Tibial nerve (tissue), 4 donors: ENCODE measurements around the gene FXYD1. TPM values are rescaled to one million over a fixed set of nuclear protein-coding genes. Genes with fewer than 3 reads are reported as not detected.

Source experiments
- DNase-seq, 2 donors: peaks; one replicate each; pipeline ENCODE4 v3.0.0-alpha.2; 2019; ENCODE audit warnings: low spot score in 2 of 2
- H3K27ac ChIP-seq, 4 donors: fragments of 200-600 bp; sonication (generic) in 3 of 4; one replicate each; pipeline ENCODE4 v1.5.1; 2017 to 2019; ENCODE audit warnings: mild to moderate bottlenecking in 1 of 4
- H3K27me3 ChIP-seq, 2 donors: fragments of 200-600 bp; sonication (generic) in 1 of 2; one replicate each; pipeline versions ENCODE4 v1.5.1 to v1.6.0; 2017 to 2019
- H3K36me3 ChIP-seq, 3 donors: fragments of 200-600 bp; sonication (generic); one replicate each; pipeline ENCODE4 v1.5.1; 2018 to 2019
- H3K4me1 ChIP-seq, 4 donors: fragments of 200-600 bp; sonication (generic) in 3 of 4; one replicate each; pipeline ENCODE4 v1.5.1; 2017 to 2019
- H3K4me3 ChIP-seq, 4 donors: fragments of 200-600 bp; sonication (generic) in 3 of 4; one replicate each; pipeline ENCODE4 v1.5.1; 2017 to 2019; ENCODE audit warnings: mild to moderate bottlenecking in 1 of 4, moderate library complexity in 1 of 4
- H3K9me3 ChIP-seq, 4 donors: fragments of 200-600 bp; sonication (generic) in 3 of 4; one replicate each; pipeline ENCODE4 v1.5.1; 2017 to 2019
- CTCF ChIP-seq, 5 experiments: fragments of 200-600 bp in 3 of 5; fragments of 450-650 bp in 2 of 5; sonication (generic) in 3 of 5; IDR thresholded peaks; one replicate each; pipeline ENCODE4 v1.5.1; 2016 to 2019; ENCODE audit warnings: antibody characterized with exemption in 5 of 5, mild to moderate bottlenecking in 3 of 5, moderate library complexity in 2 of 5
- EP300 ChIP-seq, 2 donors: sonication (generic); formaldehyde crosslinking; IDR thresholded peaks; one replicate each; pipeline ENCODE4 v1.6.1; 2017; ENCODE audit warnings: antibody characterized with exemption in 2 of 2, mild to moderate bottlenecking in 1 of 2
- POLR2A ChIP-seq, 2 donors: fragments of 450-650 bp; IDR thresholded peaks; one replicate each; pipeline ENCODE4 v1.6.1; 2017; ENCODE audit warnings: antibody characterized with exemption in 2 of 2, mild to moderate bottlenecking in 2 of 2, moderate library complexity in 2 of 2
- WGBS, 2 donors: methylation state at CpG; one replicate each; pipeline ENCODE4 v1.1.5; 2018; 5-methylcytosine and 5-hydroxymethylcytosine counted together
- total RNA-seq, 4 donors: library from RNA; depleted of rRNA; stranded (reverse); fragments of >200 nt; gene quantifications; one replicate each; pipeline ENCODE4 v1.1.0, GENCODE V29; 2016

FXYD1 gene
- total RNA-seq, 4 donors from 2014 or later, result 72.9 to 193 (median 84.9) TPM

DNA sequence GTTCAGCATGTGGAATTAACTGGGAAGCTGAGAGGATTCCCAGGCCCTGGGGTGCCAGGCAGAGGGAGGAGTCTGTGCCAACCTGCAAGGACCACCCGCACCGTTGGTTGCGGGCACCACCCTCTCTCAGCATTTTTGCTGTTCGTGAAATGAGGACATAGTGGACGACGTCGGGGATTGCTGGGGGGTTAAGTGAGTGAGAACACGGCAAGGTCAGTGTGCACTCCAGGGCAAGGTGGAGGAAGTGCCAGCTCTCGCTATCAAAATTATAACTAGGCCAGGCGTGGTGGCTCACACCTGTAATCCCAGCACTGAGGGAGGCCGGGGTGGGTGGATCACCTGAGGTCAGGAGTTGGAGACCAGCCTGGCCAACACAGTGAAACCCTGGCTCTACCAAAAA is 20.8 kb upstream of the FXYD1 start:
- H3K27ac ChIP-seq, result peak overlapping the region; percentile 82 to 99 (median 90)
- DNase-seq, result no peak

GRCh38 chr19:35118268-35119020 is 20.2 kb upstream of the FXYD1 start:
- 54 to 60% methylated on average over 8 to 13 of the region's 13 CpGs for WGBS, 2 donors

More for the DNA sequence above, 20.8 kb upstream of the FXYD1 start:
- WGBS, 2 donors, result 50 to 60% methylated on average over 11 of the region's 11 CpGs
- Histone ChIP-seq H3K36me3 (no peaks in the 10 kb centered on the region), H3K27me3 (no peaks in the 10 kb centered on the region), H3K4me1 (peaks cover 0 to 98% (median 41%) of the 10 kb centered on the region in 4 donors), H3K9me3 (no peaks in the 10 kb centered on the region), H3K4me3 (no peak overlapping the region)
- TF ChIP-seq POLR2A (IDR thresholded peaks at IDR 0.05), result no peak
- TF ChIP-seq CTCF (IDR thresholded peaks at IDR 0.05), result no peak
- no peak for TF ChIP-seq EP300 (IDR thresholded peaks at IDR 0.05)

DNA sequence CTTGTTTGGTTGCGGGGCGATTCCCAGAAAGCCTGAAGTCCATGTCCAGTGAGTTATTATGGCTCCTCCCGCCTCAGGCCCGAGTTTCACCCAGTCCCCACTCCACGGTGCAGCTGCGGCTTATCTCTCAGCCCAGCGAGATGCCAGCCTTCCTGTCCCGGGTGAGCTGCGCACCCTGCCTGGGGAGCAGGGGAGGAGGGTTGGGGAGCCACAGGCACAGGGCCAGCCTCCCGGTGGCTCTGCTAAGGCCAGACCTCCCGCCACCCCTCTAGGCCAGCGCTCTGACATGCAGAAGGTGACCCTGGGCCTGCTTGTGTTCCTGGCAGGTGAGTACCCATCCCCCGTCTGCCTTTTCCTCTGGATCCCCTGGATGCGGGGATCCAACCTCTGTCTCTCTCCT is 19.5 kb upstream of the FXYD1 start:
- TF ChIP-seq POLR2A (IDR thresholded peaks at IDR 0.05) (no peak), CTCF (IDR thresholded peaks at IDR 0.05) (no peak), EP300 (IDR thresholded peaks at IDR 0.05) (no peak)
- H3K27ac ChIP-seq, result peak overlapping the region; percentile 82 to 99 (median 90)
- no peaks in the 10 kb centered on the region for H3K27me3 ChIP-seq
- no peaks in the 10 kb centered on the region for H3K9me3 ChIP-seq
- WGBS, 2 donors, result 74% methylated on average over 12 to 14 of the region's 14 CpGs
- no peak overlapping the region for H3K4me3 ChIP-seq
- H3K4me1 ChIP-seq, result peaks cover 0 to 99% (median 53%) of the 10 kb centered on the region in 4 donors
- DNase-seq, result no peak
- no peaks in the 10 kb centered on the region for H3K36me3 ChIP-seq

More at GRCh38 chr19:35118268-35119020, 20.2 kb upstream of the FXYD1 start:
- Histone ChIP-seq H3K27me3 (no peaks in the 10 kb centered on the region), H3K27ac (peak overlapping the region; percentile 82 to 99 (median 90)), H3K9me3 (no peaks in the 10 kb centered on the region), H3K4me3 (no peak overlapping the region), H3K4me1 (peaks cover 0 to 99% (median 47%) of the 10 kb centered on the region in 4 donors), H3K36me3 (no peaks in the 10 kb centered on the region)
- DNase-seq, result no peak
- TF ChIP-seq EP300 (IDR thresholded peaks at IDR 0.05), result no peak
- no peak for TF ChIP-seq CTCF (IDR thresholded peaks at IDR 0.05)
- no peak for TF ChIP-seq POLR2A (IDR thresholded peaks at IDR 0.05)

DNA sequence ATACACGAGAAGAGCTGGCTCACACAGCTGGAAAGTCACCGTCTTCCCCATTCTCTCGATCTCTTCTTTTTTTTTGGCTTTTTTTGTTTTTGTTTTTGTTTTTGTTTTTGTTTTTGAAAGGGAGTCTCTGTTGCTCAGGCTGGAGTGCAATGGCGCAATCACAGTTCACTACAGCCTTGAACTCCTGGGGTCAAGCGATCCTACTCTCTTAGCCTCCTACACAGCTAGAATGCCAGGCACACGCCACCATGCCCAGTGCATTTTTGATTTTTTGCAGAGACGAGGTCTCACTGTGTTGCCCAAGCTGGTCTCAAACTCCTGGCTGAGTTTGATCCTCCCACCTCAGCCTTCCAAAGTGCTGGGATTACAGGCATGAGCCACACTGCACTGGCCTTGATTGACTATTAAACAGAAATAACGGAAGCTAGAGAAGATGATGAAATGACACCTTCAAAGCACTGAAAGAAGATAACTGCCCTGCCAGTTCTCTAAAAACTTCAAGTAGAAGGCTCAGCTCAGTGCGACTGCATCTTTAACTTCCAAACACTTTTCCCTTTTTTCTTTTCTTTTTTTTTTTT is 19.0 kb upstream of the FXYD1 start:
- Histone ChIP-seq H3K4me1 (peaks cover 0 to 99% (median 55%) of the 10 kb centered on the region in 4 donors), H3K27me3 (no peaks in the 10 kb centered on the region), H3K27ac (peak overlapping the region; percentile 82 to 99 (median 90)), H3K36me3 (no peaks in the 10 kb centered on the region), H3K9me3 (no peaks in the 10 kb centered on the region), H3K4me3 (no peak overlapping the region)
- WGBS, 2 donors, result 42 to 61% methylated on average over 9 of the region's 9 CpGs
- peak in 1 of 2 donors; percentile 56 for TF ChIP-seq EP300 (IDR thresholded peaks at IDR 0.05)
- TF ChIP-seq POLR2A (IDR thresholded peaks at IDR 0.05), result no peak
- no peak for DNase-seq

DNA sequence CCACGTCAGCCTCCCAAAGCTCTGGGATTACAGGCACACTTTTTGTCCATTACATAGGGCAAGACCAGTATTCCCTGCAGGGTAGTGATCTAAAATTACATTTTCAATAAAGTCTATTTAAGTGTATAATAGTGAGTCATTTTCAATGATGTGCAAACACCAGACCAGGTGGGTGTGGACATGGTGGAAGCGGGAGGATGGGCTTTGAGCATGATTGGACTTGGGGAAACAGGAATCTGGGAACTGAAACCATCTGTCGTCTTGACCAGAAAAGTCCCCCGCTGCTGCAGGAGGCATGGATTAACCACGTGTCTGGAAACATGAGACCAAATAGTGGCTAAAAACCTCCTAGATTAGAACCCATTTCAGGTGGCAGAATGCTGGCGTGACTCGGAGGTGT is 18.1 kb upstream of the FXYD1 start:
- peak overlapping the region; percentile 82 to 99 (median 90) for H3K27ac ChIP-seq
- H3K4me3 ChIP-seq, result no peak overlapping the region

More for the DNA sequence above, 18.1 kb upstream of the FXYD1 start:
- 46 to 56% methylated on average over 7 of the region's 7 CpGs for WGBS, 2 donors
- peak in 1 of 2 donors; percentile 18 for TF ChIP-seq POLR2A (IDR thresholded peaks at IDR 0.05)
- peak in 1 of 2 donors; percentile 70 for TF ChIP-seq EP300 (IDR thresholded peaks at IDR 0.05)
- no peak for TF ChIP-seq CTCF (IDR thresholded peaks at IDR 0.05)
- H3K4me1 ChIP-seq, result peaks cover 0 to 99% (median 59%) of the 10 kb centered on the region in 4 donors
- no peaks in the 10 kb centered on the region for H3K27me3 ChIP-seq
- DNase-seq, result peak in 1 of 2 donors; percentile 61
- no peaks in the 10 kb centered on the region for H3K36me3 ChIP-seq
- H3K9me3 ChIP-seq, result no peaks in the 10 kb centered on the region
